Gastroesophageal sphincter (tissue), 3 donors: ENCODE data around the gene XYLT1.

Source experiments
- CTCF ChIP-seq, 4 experiments: fragments of 200-600 bp in 2 of 4; fragments of 450-650 bp in 2 of 4; sonication (generic) in 1 of 4; IDR thresholded peaks; one replicate each; pipeline ENCODE4 v1.5.1; 2017 to 2019; ENCODE audit warnings: antibody characterized with exemption in 4 of 4, mild to moderate bottlenecking in 2 of 4, moderate library complexity in 2 of 4
- POLR2A ChIP-seq, 2 donors: fragments of 450-650 bp; IDR thresholded peaks; one replicate each; pipeline ENCODE4 v1.6.1; 2017; ENCODE audit warnings: antibody characterized with exemption in 2 of 2, mild to moderate bottlenecking in 2 of 2, moderate library complexity in 1 of 2
- POLR2AphosphoS5 ChIP-seq: sonication (generic); formaldehyde crosslinking; IDR thresholded peaks from one replicate; pipeline ENCODE4 v1.6.1; 2017; ENCODE audit warnings: antibody characterized with exemption

DNA sequence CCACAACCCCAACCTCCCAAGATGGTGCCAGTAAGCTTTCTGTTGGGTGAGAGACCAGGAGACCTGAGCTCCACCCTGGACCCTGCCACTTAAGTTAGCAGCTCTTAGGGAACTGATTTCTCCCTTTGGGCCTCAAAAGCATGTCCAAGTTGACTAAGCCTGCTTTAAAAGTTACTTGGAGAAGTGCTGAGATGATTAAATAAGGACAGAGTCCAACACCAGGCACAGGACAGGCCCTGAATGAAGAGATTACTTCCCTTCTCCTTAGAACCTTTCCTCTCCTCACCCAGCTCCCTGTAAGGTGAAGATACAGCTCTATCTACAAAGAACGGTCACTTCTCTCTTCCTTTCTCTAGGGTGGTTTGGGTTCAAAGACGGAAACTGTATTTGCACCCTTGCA lies 162.6 kb downstream of the XYLT1 start:
- TF ChIP-seq POLR2A (IDR thresholded peaks at IDR 0.05): no peak
- no peak for TF ChIP-seq CTCF (IDR thresholded peaks at IDR 0.05)
- no peak for TF ChIP-seq POLR2AphosphoS5
